Ecto neural progenitor cell (in vitro differentiated cells): ENCODE results near the gene VAV2.
"Not testable (repeated sequence)": the region's sequence is repeated elsewhere in the genome, so short reads cannot be mapped to it uniquely, and the experiment has no call there.

Experiments used
- DNase-seq: peaks from one replicate; pipeline ENCODE4 v3.0.0-alpha.2; 2018; ENCODE audit warnings: low spot score

Gene VAV2

GRCh38 chr9:133938086-133938485 is 54.0 kb downstream of the VAV2 start:
- no peak for DNase-seq

GRCh38 chr9:133937120-133937519 is 55.0 kb downstream of the VAV2 start:
- DNase-seq = no peak

- no peak for DNase-seq
Measured at GRCh38 chr9:133935328-133936005, 56.7 kb downstream of the VAV2 start.

- DNase-seq = no peak
Measured at GRCh38 chr9:133934482-133935232, 57.5 kb downstream of the VAV2 start.

GRCh38 chr9:133933426-133934026 is 58.6 kb downstream of the VAV2 start:
- DNase-seq = no peak

GRCh38 chr9:133932633-133933032 is 59.5 kb downstream of the VAV2 start:
- DNase-seq = no peak

- DNase-seq = no peak
Measured at GRCh38 chr9:133932181-133932580, 59.9 kb downstream of the VAV2 start.

- no peak for DNase-seq
Measured at GRCh38 chr9:133930682-133931485, 61.2 kb downstream of the VAV2 start.

- no peak for DNase-seq
Measured at GRCh38 chr9:133930046-133930681, 62.0 kb downstream of the VAV2 start.

GRCh38 chr9:133929599-133929998 is 62.5 kb downstream of the VAV2 start:
- DNase-seq = no peak

GRCh38 chr9:133928248-133928764 is 63.8 kb downstream of the VAV2 start:
- DNase-seq = no peak

GRCh38 chr9:133927041-133927440 is 65.1 kb downstream of the VAV2 start:
- DNase-seq = no peak

- DNase-seq = no peak
Measured at GRCh38 chr9:133926165-133926856, 65.8 kb downstream of the VAV2 start.

GRCh38 chr9:133924453-133924852 is 67.7 kb downstream of the VAV2 start:
- no peak for DNase-seq

- DNase-seq = not testable (repeated sequence)
Measured at GRCh38 chr9:133923608-133924007, 68.5 kb downstream of the VAV2 start.

- DNase-seq = no peak
Measured at GRCh38 chr9:133921866-133922265, 70.3 kb downstream of the VAV2 start.

- no peak for DNase-seq
Measured at GRCh38 chr9:133920471-133920870, 71.7 kb downstream of the VAV2 start.

GRCh38 chr9:133919253-133920115 is 72.6 kb downstream of the VAV2 start:
- no peak for DNase-seq

- DNase-seq = no peak
Measured at GRCh38 chr9:133918111-133918813, 73.9 kb downstream of the VAV2 start.
